ENCODE measurements around the gene USP5.

Gene USP5

GRCh38 chr12:6914947-6915788, 63.2 kb downstream of the USP5 start:
- no peak for TF ChIP-seq CTCF (IDR thresholded peaks at IDR 0.05)

DNA sequence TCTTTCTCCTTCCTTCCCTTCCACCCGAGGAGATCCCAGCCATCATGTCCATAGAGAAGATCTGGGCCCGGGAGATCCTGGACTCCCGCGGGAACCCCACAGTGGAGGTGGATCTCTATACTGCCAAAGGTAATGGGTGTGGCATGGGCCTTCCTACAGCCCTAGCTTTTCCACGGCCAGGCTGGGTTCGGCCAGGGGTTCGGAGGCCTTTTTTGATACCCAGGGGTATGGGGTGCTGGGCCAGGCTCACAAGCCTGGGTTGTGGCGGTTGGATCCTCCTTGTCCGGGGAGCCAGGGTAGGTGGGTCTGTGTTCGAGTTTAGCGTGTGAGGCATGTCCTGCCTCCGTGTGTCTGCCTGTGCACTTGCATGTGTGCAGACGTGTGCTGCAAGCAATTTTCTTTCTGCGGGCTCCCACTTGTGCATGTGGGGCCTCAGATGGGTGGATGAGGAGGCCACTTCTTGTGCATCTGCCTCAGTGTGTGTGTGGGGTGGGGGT, 63.9 kb downstream of the USP5 start:
- TF ChIP-seq CTCF (IDR thresholded peaks at IDR 0.05): no peak
